Midbrain (tissue), 1 donor: ENCODE results near the gene CENPP.
A peak's percentile ranks its signal among the peaks of the same experiment; 100 is the strongest.
"Not testable (repeated sequence)": the region's sequence is repeated elsewhere in the genome, so short reads cannot be mapped to it uniquely, and the experiment has no call there.

Experiments used
- DNase-seq: peaks from one replicate; lab custom pipeline; 2025; lab: John Stamatoyannopoulos, UW

CENPP gene

GRCh38 chr9:92380603-92381002, 54.9 kb downstream of the CENPP start:
- DNase-seq: no peak

GRCh38 chr9:92381775-92382174, 56.0 kb downstream of the CENPP start:
- DNase-seq: no peak

- no peak for DNase-seq
Observed at GRCh38 chr9:92384375-92384774, 58.6 kb downstream of the CENPP start.

GRCh38 chr9:92385001-92385400, 59.2 kb downstream of the CENPP start:
- DNase-seq: no peak

- no peak for DNase-seq
Observed at GRCh38 chr9:92385477-92385876, 59.7 kb downstream of the CENPP start.

GRCh38 chr9:92385953-92386352, 60.2 kb downstream of the CENPP start:
- DNase-seq: no peak

GRCh38 chr9:92392690-92393089, 66.9 kb downstream of the CENPP start:
- no peak for DNase-seq

- no peak for DNase-seq
Observed at GRCh38 chr9:92393686-92394085, 67.9 kb downstream of the CENPP start.

GRCh38 chr9:92395617-92396016, 69.9 kb downstream of the CENPP start:
- DNase-seq: no peak

- no peak for DNase-seq
Observed at GRCh38 chr9:92397853-92398252, 72.1 kb downstream of the CENPP start.

- DNase-seq: no peak
Observed at GRCh38 chr9:92402360-92402759, 76.6 kb downstream of the CENPP start.

- DNase-seq: no peak
Observed at GRCh38 chr9:92402826-92403745, 77.3 kb downstream of the CENPP start.

- DNase-seq: no peak
Observed at GRCh38 chr9:92404042-92404836, 78.5 kb downstream of the CENPP start, which contains the start of gene OGN. Gene OGN, minus strand, starts transcription at chr9:92404578. Its CDS starts 1,171 bp downstream, at chr9:92403407.

GRCh38 chr9:92405818-92406217, 80.1 kb downstream of the CENPP start:
- DNase-seq: no peak

GRCh38 chr9:92406477-92406876, 80.7 kb downstream of the CENPP start:
- DNase-seq: peak; percentile 13

GRCh38 chr9:92407818-92408217, 82.1 kb downstream of the CENPP start:
- no peak for DNase-seq

- DNase-seq: no peak
Observed at GRCh38 chr9:92408747-92409478, 83.2 kb downstream of the CENPP start.

GRCh38 chr9:92411157-92411556, 85.4 kb downstream of the CENPP start:
- not testable (repeated sequence) for DNase-seq

- DNase-seq: no peak
Observed at GRCh38 chr9:92414566-92414965, 88.8 kb downstream of the CENPP start.

- DNase-seq: no peak
Observed at GRCh38 chr9:92422611-92423338, 97.0 kb downstream of the CENPP start.

- DNase-seq: no peak
Observed at GRCh38 chr9:92423612-92424011, 97.9 kb downstream of the CENPP start.
